ENCODE results near the gene APBA2. TPM values are rescaled to one million over a fixed set of nuclear protein-coding genes. Genes with fewer than 3 reads are reported as not detected.

APBA2 gene
- polyA plus RNA-seq, 2 of the 4 experiments (the other 2 are of a cell fraction) = 11.4 to 12.6 TPM

GRCh38 chr15:29133791-29134190, 248.0 kb downstream of the APBA2 start:
- TF ChIP-seq MAZ (IDR thresholded peaks at IDR 0.05; ENCODE audit: borderline replicate concordance, low read depth, low read length) = no peak
- TF ChIP-seq RFX5 (IDR thresholded peaks at IDR 0.05) = no peak
- TF ChIP-seq ELK1 (IDR thresholded peaks at IDR 0.05; ENCODE audit: low read depth, low read length) = no peak
- no peak for TF ChIP-seq SREBF2 (IDR thresholded peaks at IDR 0.05)
- no peak for TF ChIP-seq RAD21 (conservative IDR thresholded peaks at IDR 0.05 in 1 of 2, IDR thresholded peaks at IDR 0.05 in 1 of 2)
- TF ChIP-seq KDM5A (IDR thresholded peaks at IDR 0.05) = no peak
- no peak for TF ChIP-seq CHD4 (IDR thresholded peaks at IDR 0.05; ENCODE audit: borderline replicate concordance)
- no peak for TF ChIP-seq SMC3 (IDR thresholded peaks at IDR 0.05)
- TF ChIP-seq HMGXB4 (CRISPR knock-in tag; IDR thresholded peaks at IDR 0.05; ENCODE audit: borderline replicate concordance) = no peak
- no peak for TF ChIP-seq FOXS1 (CRISPR knock-in tag; IDR thresholded peaks at IDR 0.05)
- no peak for TF ChIP-seq POLR2AphosphoS2 (conservative IDR thresholded peaks at IDR 0.05; ENCODE audit: low read length)
- no peak for TF ChIP-seq EHMT2 (IDR thresholded peaks at IDR 0.05; ENCODE audit: low read depth)
- TF ChIP-seq CTCF (IDR thresholded peaks at IDR 0.05) = no peak
- TF ChIP-seq RCOR1 (IDR thresholded peaks at IDR 0.05; ENCODE audit: low read depth, low read length) = no peak
- no peak for TF ChIP-seq PHF8 (IDR thresholded peaks at IDR 0.05; ENCODE audit: borderline replicate concordance, low read depth)
- Histone ChIP-seq H3K9me3 (no peaks in the 10 kb centered on the region), H3K27ac (no peak overlapping the region), H3K4me1 (no peaks in the 10 kb centered on the region), H3K4me3 (no peak overlapping the region), H3K4me2 (no peak overlapping the region)
- DNase-seq (ENCODE audit: low read depth in 1 of 2, low spot score in 1 of 2) (no peak), ATAC-seq (no peak), FAIRE-seq (no peak)
- WGBS (ENCODE audit: missing lambda C conversion rate) = 66% methylated on average over 5 of the region's 5 CpGs
- ChIA-PET POLR2A (no interaction called here), CTCF (interaction anchor here (1.7 kb wide), 1 partner anchor 8 kb away, joined by 7 read pairs; no protein-coding TSS in a partner anchor)

- WGBS (ENCODE audit: missing lambda C conversion rate) = 81% methylated on average over 6 of the region's 6 CpGs
- Histone ChIP-seq H3K4me1 (no peaks in the 10 kb centered on the region; the same call in 2 of the 3 replicates), H3K9me3 (no peaks in the 10 kb centered on the region), H3K4me2 (no peak overlapping the region), H3K4me3 (no peak overlapping the region), H3K27ac (no peak overlapping the region)
- ChIA-PET POLR2A (no interaction called here), CTCF (no interaction called here)
- FAIRE-seq (no peak), ATAC-seq (no peak), DNase-seq (ENCODE audit: low read depth in 1 of 2, low spot score in 1 of 2) (no peak)
- TF ChIP-seq ZC3H11A (IDR thresholded peaks at IDR 0.05) (no peak), RARB (CRISPR knock-in tag; IDR thresholded peaks at IDR 0.05) (no peak)
Measured at GRCh38 chr15:29134239-29134638, 248.5 kb downstream of the APBA2 start.

GRCh38 chr15:29134641-29135308, 249.0 kb downstream of the APBA2 start:
- H3K4me2 ChIP-seq = no peak overlapping the region
- no peak overlapping the region for H3K4me3 ChIP-seq
- no peaks in the 10 kb centered on the region for H3K9me3 ChIP-seq
- H3K27ac ChIP-seq = no peak overlapping the region
- peaks cover 4% of the 10 kb centered on the region; the same call in 1 of the 3 replicates for H3K4me1 ChIP-seq
- WGBS (ENCODE audit: missing lambda C conversion rate) = 60% methylated on average over 12 of the region's 14 CpGs
- ChIA-PET POLR2A (no interaction called here), CTCF (no interaction called here)
- no peak for FAIRE-seq
- no peak for DNase-seq (ENCODE audit: low read depth in 1 of 2, low spot score in 1 of 2)
- TF ChIP-seq KDM1A (IDR thresholded peaks at IDR 0.05; ENCODE audit: low read depth) (no peak), HMGXB4 (CRISPR knock-in tag; IDR thresholded peaks at IDR 0.05; ENCODE audit: borderline replicate concordance) (no peak), CBX8 (IDR thresholded peaks at IDR 0.05) (no peak)
- no peak for ATAC-seq
